CD4-positive, alpha-beta T cell treated with Interleukin-4 for 4 hours (primary cell): ENCODE measurements around the gene SUSD4.

Source experiments
- DNase-seq: peaks from one replicate; pipeline ENCODE4 v3.0.0-alpha.2; 2020

The SUSD4 gene

GRCh38 chr1:223176437-223176836 is 187.5 kb downstream of the SUSD4 start:
- DNase-seq: no peak

DNA sequence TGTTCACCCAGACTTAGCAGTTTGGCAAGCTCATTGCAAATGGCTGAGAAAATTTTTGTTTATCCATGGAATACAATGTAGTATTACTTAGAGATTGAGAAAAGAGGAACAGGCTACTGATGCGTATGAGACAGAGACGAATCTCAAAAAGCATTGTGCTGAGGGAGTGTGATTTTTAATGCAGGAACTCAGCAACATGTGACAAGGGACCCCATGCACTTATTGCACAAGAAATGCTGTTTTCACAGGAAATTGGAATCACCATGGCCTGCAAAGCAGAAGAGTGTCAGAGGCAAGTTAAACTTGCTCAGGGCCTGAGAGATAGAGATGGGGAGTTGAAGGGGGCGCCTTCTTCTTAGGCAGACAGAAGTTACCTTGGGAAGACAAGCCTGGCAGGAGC is 188.3 kb downstream of the SUSD4 start:
- no peak for DNase-seq

DNA sequence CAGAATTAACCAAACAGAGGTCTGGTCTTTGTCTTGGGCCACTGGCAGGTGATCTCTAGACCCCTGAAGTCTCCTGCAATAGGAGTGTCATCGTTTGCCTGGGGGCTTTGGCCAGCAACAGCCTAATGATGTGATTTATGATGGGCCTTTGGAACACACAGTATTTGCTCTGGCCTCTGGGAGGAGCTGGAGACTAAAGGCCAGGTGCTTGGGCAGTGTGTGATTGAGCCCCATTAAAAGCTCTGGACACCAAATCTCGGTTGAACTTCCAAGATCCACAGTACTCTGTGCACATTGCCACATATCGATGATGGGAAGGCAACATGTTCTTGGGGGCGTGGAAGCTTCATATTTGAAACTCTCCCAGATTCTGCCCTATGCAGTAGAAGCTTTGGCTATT is 188.9 kb downstream of the SUSD4 start:
- no peak for DNase-seq
